HG03571 (cell line): ENCODE measurements around the gene PRPH.
A peak's percentile ranks its signal among the peaks of the same experiment; 100 is the strongest.
"Not testable (repeated sequence)": the region's sequence is repeated elsewhere in the genome, so short reads cannot be mapped to it uniquely, and the experiment has no call there.

Experiments
- ATAC-seq: cut with Tn5 transposase; IDR thresholded peaks from one replicate; pipeline ENCODE4 v1.9.1; 2021; ENCODE audit not compliant: unreplicated experiment

PRPH gene

DNA sequence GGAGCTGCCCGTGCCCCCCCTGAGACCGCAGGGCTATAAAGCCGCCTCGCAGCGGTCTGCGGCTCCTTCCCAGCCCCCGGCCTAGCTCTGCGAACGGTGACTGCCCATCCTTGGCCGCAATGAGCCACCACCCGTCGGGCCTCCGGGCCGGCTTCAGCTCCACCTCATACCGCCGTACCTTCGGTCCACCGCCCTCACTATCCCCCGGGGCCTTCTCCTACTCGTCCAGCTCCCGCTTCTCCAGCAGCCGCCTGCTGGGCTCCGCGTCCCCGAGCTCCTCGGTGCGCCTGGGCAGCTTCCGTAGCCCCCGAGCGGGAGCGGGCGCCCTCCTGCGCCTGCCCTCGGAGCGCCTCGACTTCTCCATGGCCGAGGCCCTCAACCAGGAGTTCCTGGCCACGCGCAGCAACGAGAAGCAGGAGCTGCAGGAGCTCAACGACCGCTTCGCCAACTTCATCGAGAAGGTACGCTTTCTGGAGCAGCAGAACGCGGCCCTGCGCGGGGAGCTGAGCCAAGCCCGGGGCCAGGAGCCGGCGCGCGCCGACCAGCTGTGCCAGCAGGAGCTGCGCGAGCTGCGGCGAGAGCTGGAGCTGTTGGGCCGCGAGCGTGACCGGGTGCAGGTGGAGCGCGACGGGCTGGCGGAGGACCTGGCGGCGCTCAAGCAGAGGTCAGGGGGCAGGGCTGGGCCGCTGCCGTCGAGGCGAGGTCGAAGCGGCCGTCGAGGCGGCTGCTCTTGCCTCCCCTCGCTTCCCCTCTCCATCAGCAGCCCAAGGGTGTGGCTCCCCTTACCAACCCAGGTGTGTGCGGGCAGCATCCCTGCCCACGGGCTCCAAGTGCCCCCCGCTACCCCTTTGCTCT, at the start of gene PRPH:
Gene PRPH (plus strand): TSS at position 66 of the 855 bp plus-strand sequence. CDS start 54 bp downstream, at position 120.
- no peak for ATAC-seq

DNA sequence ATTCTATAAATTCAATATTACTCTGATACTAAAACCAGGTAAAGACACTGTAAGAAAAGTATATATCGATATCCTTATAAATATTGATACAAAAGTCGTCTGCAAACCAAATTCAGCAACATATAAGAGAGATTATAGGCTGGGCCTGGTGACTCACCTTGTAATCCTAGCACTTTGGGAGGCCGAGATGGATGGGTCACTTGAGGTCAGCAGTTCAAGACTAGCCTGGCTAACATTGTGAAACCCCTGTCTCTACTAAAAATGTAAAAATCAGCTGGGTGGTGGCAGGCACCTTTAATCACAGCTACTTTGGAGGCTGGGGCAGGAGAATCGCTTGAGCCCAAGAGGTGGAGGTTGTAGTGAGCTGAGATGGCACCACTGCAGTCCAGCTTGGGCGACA, 43.6 kb upstream of the PRPH start:
- no peak for ATAC-seq

DNA sequence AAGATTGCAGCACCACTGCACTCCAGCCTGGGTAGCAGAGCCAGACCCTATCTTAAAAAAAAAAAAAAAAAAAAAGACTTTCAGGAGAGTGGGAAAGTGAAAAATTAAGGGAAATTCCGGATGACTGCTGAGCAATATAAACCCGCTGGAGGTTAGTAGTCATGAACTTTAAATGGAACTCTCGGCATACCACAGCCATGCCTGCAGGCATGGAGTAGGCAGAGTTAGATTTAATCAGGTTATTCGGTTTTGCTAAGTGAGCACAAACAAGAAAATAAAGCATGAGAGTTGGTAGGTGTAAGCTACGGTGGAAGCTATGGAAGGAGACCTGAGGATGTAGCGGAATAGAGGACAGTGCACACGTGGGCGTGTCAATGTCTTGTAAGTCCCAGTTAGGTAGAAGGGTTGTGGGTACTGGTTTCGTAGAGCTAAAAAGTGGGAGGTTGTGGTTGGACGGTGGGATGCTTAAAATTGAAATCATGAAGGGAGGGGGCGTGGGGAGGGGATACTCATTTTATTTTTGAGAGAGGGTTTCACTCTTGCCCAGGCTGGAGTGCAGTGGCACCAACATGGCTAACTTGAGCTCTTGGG, 41.8 kb upstream of the PRPH start:
- no peak for ATAC-seq

GRCh38 chr12:49255456-49255855, 39.5 kb upstream of the PRPH start:
- not testable (repeated sequence) for ATAC-seq

DNA sequence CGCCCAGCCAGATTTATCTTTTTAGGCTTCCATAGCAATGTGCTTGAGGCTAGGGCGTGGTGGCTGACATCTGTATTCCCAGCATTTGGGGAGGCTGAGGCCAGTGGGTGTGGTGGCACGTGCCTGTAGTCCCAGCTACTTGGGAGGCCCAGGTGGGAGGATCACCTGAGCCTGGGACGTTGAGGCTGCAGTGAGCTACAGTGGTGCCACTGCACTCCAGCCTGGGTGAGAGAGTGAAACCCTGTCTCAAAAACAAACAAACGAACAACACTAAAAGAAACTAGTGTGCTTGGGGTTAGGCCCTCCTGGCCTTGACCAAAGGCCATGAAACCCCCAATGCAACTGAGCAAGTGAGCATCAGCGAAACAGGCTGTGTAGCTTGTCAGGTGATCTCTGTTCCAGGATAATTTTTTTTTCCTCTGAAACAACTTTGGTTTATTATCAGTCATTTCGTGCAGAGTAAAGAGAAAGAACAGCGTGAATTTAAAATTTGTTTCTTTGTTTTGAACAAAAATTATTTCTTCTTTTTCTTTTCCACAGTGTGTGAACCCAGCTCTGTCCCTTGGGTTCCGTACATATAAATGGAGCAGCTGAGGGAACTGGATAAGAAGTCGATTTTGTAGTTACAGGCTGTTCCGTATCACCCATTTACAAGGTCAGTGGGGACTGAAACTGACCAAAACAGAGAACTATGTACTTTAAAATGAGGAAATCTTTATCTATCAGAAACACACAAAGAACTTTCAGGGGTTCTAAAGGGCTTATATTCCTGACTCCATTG, 38.9 kb upstream of the PRPH start:
- no peak for ATAC-seq

DNA sequence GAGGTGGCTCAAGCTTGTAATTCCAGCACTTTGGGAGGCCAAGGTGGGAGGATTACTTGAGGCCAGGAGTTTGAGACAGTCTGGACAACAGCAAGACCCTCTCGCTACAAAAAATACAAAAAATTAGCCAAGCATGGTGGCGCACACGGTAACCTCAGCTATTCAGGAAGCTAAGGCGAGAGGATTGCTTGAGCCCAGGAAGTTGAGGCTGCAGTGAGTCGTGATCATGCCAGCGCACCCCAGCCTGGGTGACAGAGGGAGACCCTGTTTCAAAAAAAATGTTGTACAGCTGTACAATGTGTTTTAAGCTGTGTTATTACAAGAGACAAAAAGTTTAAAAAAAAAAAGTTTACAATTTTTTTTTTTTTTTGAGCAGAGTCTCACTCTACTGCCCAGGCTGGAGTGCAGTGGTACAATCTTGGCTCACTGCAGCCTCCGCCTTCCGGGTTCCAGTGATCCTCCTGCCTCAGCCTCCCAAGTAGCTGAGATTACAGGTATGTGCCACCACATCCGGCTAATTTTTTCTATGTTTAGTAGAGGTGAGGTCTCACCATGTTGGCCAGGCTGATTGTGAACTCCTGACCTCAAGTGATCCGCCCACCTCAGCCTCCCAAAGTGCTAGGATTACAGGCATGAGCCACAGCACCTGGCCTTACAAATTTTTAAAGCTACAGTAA, 37.3 kb upstream of the PRPH start:
- not testable (repeated sequence) for ATAC-seq

GRCh38 chr12:49259452-49259851, 35.5 kb upstream of the PRPH start:
- ATAC-seq, result no peak

- ATAC-seq, result no peak
Observed at GRCh38 chr12:49260166-49260565, 34.8 kb upstream of the PRPH start.

GRCh38 chr12:49260571-49261363, 34.2 kb upstream of the PRPH start:
- ATAC-seq, result no peak

DNA sequence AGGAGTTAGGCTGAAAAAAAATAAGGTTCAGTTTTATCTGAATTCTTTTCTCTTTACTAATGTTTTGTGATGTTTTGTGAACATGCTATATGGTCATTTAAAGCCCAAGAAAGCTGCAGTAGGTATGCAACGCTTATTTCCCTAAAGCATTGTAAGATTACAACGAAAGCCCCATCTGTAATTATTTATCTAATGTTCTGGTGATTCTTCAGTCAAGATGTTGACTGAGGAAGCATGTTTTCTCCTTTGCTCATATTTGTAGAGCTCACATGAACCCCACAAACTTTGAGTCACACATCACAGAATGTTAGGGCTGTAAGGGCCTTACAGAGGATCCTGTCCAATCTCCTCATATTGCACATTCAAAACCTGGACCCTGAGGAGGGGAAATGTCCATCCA, 33.2 kb upstream of the PRPH start:
- ATAC-seq, result no peak

DNA sequence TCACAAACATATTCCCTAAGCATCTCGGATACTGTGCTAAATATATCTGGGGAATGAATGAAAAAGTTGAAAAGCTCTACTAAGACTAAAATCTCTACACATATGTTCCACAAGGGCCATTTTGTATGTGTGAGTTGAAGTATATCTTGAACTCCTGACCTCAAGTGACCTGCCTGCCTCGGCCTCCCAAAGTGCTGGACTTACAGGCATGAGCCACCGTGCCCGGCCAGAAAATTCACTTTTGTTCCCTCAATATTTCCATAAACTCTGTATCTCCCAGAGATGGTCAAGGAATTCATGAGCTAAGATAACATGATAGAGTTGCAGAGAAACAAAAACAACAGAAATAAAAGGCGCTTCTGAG, 31.6 kb upstream of the PRPH start:
- no peak for ATAC-seq

- no peak for ATAC-seq
Observed at GRCh38 chr12:49264466-49264872, 30.5 kb upstream of the PRPH start.

DNA sequence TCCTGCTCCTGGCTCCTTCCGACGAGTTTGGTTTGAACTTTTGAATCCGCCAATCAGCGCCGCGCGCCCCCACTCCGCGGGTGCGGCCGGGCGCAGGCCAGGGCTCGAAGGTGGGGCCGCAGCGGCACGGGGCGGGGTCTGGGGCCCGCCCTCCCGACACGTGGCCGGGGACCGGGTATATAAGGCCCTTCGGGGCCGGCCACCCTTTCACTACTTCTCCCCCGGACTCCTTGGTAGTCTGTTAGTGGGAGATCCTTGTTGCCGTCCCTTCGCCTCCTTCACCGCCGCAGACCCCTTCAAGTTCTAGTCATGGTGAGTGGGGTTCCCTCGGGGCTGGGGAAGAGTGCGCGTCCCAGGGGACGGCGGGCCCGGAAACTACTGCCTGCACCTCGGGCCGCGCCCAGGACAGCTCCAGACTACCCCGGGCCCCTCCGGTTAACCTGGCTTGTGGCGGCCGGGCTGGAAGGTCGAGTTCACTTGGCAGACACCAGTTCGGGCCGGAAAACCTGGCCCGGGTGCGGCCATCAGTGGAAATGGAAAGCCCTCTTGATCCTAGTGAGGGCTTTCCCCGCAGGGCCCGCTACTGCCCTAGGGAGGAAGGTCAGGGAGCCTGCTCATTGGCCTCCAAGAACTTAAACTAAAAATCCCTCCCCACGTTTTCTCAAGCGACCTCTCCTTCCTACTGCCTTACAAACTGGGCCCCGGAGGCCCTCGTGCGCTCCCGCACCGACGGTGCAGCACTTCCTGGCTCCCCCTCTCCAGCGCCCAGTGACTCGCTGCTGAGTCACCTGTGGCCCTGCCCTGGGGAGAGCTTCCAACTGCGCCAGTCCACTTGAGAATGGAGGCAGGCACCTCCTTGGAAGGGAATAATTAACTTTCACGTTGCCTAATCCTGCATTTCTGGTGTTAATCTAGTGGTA, 29.8 kb upstream of the PRPH start, which contains the start of gene TUBA1C:
Gene TUBA1C (plus strand): TSS at position 210 of the 920 bp plus-strand sequence. CDS start 100 bp downstream, at position 310.
- ATAC-seq, result peak; percentile 66

DNA sequence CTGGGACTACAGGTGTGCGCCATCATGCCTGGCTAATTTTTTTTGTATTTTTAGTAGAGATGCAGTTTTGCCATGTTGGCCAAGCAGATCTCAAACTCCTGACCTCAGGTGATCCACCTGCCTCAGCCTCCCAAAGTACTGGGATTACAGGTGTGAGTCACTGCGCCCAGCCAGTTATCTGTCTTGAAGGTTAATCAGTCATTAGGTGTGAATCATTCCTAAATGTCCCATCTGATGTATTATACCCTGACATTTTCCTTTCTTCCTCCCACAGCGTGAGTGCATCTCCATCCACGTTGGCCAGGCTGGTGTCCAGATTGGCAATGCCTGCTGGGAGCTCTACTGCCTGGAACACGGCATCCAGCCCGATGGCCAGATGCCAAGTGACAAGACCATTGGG, 25.8 kb upstream of the PRPH start:
- not testable (repeated sequence) for ATAC-seq

DNA sequence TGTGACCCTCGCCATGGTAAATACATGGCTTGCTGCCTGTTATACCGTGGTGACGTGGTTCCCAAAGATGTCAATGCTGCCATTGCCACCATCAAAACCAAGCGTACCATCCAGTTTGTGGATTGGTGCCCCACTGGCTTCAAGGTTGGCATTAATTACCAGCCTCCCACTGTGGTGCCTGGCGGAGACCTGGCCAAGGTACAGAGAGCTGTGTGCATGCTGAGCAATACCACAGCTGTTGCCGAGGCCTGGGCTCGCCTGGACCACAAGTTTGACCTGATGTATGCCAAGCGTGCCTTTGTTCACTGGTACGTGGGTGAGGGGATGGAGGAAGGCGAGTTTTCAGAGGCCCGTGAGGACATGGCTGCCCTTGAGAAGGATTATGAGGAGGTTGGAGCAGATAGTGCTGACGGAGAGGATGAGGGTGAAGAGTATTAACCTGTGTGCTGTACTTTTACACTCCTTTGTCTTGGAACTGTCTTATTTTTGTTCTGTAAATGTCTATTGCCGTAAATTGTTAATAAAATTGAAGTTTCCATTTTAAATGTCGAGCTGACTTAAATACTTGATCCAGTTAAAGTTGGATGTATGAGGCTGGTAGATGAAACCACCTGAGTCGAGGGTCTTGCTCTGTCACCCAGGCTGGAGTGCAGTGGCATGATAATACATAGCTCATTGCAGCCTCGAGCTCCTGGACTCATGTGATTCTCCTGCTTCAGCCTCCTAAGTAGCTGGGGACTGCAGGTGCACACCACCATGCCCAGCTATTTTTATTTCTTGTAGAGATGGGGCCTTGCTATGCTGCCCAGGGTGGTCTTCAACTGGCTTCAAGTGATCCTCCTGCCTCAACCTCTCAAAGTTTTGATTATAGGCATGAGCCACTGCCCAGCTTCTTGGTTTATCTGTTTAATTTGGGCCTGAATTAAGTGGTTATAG, 21.9 kb upstream of the PRPH start:
- ATAC-seq, result no peak

DNA sequence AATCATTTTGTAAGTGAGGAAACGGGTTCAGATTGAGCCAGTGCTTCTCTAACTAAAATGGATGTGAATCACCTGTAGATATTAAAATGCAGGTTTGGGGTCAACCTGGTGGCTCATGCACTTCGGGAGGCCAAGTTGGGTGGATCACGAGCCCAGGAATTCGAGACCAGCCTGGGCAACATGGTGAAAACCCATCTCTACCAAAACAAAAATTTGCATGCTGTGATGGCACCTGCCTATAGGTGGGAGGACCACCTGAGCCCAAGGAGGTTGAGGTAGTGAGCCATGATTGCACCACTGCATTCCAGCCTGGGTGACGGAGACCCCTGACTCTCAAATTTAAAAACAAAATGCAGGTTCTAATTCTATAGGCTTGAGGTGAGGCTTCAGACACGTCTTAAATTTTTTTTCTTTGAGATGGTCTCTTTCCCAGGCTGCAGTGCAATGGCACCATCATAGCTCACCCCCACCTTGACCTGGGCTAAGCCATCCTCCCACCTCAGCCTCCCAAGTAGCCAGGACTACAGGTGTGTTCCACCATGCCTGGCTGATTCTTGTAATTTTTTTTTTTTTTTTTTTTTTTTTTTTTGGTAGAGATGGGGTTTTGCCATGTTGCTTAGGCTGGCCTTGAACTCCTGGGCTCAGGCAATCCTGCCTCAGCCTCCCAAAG, 21.1 kb upstream of the PRPH start:
- no peak for ATAC-seq

DNA sequence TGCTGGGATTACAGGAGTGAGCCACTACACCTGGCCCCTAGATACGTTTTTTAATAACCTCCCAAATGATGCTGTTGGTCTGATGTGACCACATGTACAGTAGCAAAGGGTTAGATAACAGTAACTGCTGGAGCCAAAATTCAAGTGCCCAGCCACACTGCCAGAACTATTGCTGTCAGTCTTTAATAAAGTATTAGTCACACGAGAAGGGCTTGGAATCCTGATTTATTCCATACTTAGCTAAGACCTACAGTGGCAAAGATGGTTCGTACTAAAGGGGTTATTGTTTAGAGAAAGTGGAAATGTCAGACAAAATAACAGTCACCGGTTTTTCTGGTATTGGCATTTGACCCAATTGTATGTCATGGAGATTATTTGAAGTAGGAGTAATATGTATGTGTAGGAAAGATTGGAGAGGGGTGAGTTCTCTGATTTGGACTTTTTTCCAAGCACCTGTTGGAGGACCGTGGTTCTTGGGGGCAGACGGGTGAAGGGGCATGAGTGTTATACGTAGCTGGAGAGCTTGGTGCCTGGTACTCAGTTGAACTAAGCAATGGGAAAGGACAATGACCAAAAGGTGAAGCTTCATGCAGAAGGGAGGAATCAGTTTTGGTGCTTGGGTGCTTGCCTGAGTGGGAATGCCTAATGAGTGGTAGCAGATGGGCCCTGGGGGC, 20.4 kb upstream of the PRPH start:
- ATAC-seq, result no peak
